HepG2 (cell line): ENCODE results near the gene FBXO10. TPM values are rescaled to one million over a fixed set of nuclear protein-coding genes. Genes with fewer than 3 reads are reported as not detected.

Experiments used
- ATAC-seq: fragments of 200-7000 bp; cut with Tn5 transposase; 3 replicates; pipeline ENCODE4 v1.9.1; 2020; ENCODE audit warnings: mild to moderate bottlenecking, moderate library complexity
- BruUV-seq: library from RNA; stranded (reverse); fragments of 400-500 nt; replicated peaks from 2 replicates; lab custom pipeline; 2021; lab: Mats Ljungman, UMichigan
- CTCF ChIA-PET: fragments of 300-600 bp; formaldehyde crosslinking; extraction: SDS; loops from one replicate; lab custom pipeline; 2021; ENCODE audit warnings: low total read pairs, inconsistent platforms, low intra/inter-chr PET ratio; lab: Yijun Ruan, JAX
- POLR2A ChIA-PET: fragments of 350-600 bp; sonication (Branson Sonifier 250); formaldehyde crosslinking; loops from one replicate; lab custom pipeline; 2020; ENCODE audit warnings: antibody characterized with exemption, inconsistent platforms; lab: Yijun Ruan, JAX
- DNase-seq: peaks from one replicate; pipeline ENCODE4 v3.0.0-alpha.2; 2015; ENCODE audit warnings: low spot score
- FAIRE-seq: peaks from 3 replicates; lab custom pipeline; 2011; peaks lifted over from hg19 to GRCh38; lab: Jason Lieb, UNC
- H2AFZ ChIP-seq: one replicate; pipeline ENCODE4 v1.6.1; 2011; ENCODE audit warnings: low read length, inconsistent platforms
- H3K27ac ChIP-seq: fragments of 300-600 bp; 3 replicates; pipeline ENCODE4 v1.8.0; 2011; ENCODE audit warnings: mixed run types, mild to moderate bottlenecking, mixed read lengths, low read length, inconsistent platforms; ENCODE audit not compliant: insufficient read depth; ENCODE audit errors: extremely low read length
- H3K27me3 ChIP-seq, 2 experiments: fragments of 200-600 bp in 1 of 2; 2 replicates in 1 of 2; 3 replicates in 1 of 2; pipeline versions ENCODE4 v1.6.0 to v1.8.0; 2011; ENCODE audit warnings: low read length in 2 of 2, mild to moderate bottlenecking in 2 of 2, moderate library complexity in 2 of 2, inconsistent platforms in 1 of 2; ENCODE audit not compliant: insufficient read depth in 2 of 2, control insufficient read depth in 1 of 2
- H3K36me3 ChIP-seq, 2 experiments: fragments of 200-600 bp in 1 of 2; replicated peaks in 1 of 2; 2 replicates in 1 of 2; 3 replicates in 1 of 2; pipeline versions ENCODE4 v1.5.1 to v1.8.0; 2011; ENCODE audit warnings: low read length in 2 of 2, inconsistent platforms in 1 of 2; ENCODE audit not compliant: insufficient read depth in 2 of 2, control insufficient read depth in 1 of 2
- H3K4me1 ChIP-seq: 2 replicates; pipeline ENCODE4 v1.5.1; 2012; ENCODE audit warnings: low read length, inconsistent platforms; ENCODE audit not compliant: insufficient read depth
- H3K4me2 ChIP-seq: 2 replicates; pipeline ENCODE4 v1.6.0; 2011; ENCODE audit warnings: low read depth, low read length, inconsistent platforms
- H3K4me3 ChIP-seq, 3 experiments: fragments of 200-600 bp in 1 of 3; sonication (generic), shearing (Covaris generic) in 1 of 3; replicated peaks in 1 of 3; 2 replicates each; pipeline ENCODE4 v1.5.1; 2011 to 2016; ENCODE audit warnings: low read length in 3 of 3, inconsistent platforms in 2 of 3, low read depth in 2 of 3, mild to moderate bottlenecking in 2 of 3, control low read depth in 1 of 3, mixed read lengths in 1 of 3; ENCODE audit not compliant: insufficient read depth in 1 of 3
- H3K79me2 ChIP-seq: one replicate; pipeline ENCODE4 v1.6.1; 2011; ENCODE audit warnings: low read length, inconsistent platforms; ENCODE audit not compliant: insufficient read depth
- H3K9ac ChIP-seq: 2 replicates; pipeline ENCODE4 v1.6.0; 2011; ENCODE audit warnings: mild to moderate bottlenecking, low read depth, low read length, inconsistent platforms; ENCODE audit not compliant: insufficient read depth
- H3K9me3 ChIP-seq: 2 replicates; pipeline ENCODE4 v1.5.1; 2012; ENCODE audit warnings: mild to moderate bottlenecking, low read length
- H4K20me1 ChIP-seq: 2 replicates; pipeline ENCODE4 v1.6.0; 2011; ENCODE audit warnings: inconsistent platforms, mild to moderate bottlenecking, low read length, moderate library complexity; ENCODE audit not compliant: insufficient read depth
- MTF2 ChIP-seq: sonication (generic); formaldehyde crosslinking; IDR thresholded peaks from 2 replicates; pipeline ENCODE4 v1.5.0; 2020; ENCODE audit warnings: missing genetic modification reagents, borderline replicate concordance
- ONECUT2 ChIP-seq: sonication (generic); formaldehyde crosslinking; IDR thresholded peaks from 2 replicates; pipeline ENCODE4 v1.4.0; 2020; ENCODE audit warnings: missing genetic modification reagents
- PCBP2 ChIP-seq: fragments of 200-400 bp; formaldehyde crosslinking; optimal IDR thresholded peaks from 2 replicates; pipeline ENCODE3; 2018; ENCODE audit warnings: low read length, low read depth; ENCODE audit not compliant: poor library complexity, severe bottlenecking
- RFX3 ChIP-seq: IDR thresholded peaks from 2 replicates; pipeline ENCODE4 v1.6.1; 2016; ENCODE audit warnings: missing biosample characterization, missing genetic modification reagents
- TIGD3 ChIP-seq: sonication (generic); formaldehyde crosslinking; IDR thresholded peaks from 2 replicates; pipeline ENCODE4 v1.5.1; 2020; ENCODE audit warnings: mild to moderate bottlenecking, missing genetic modification reagents, borderline replicate concordance
- TOE1 ChIP-seq: sonication (generic); formaldehyde crosslinking; IDR thresholded peaks from 2 replicates; pipeline ENCODE4 v1.4.0; 2020; ENCODE audit warnings: mild to moderate bottlenecking, missing genetic modification reagents
- ZNF605 ChIP-seq: sonication (generic); formaldehyde crosslinking; IDR thresholded peaks from 2 replicates; pipeline ENCODE4 v1.8.0; 2022; ENCODE audit warnings: mild to moderate bottlenecking, missing genetic modification reagents
- ZNF646 ChIP-seq: sonication (generic); formaldehyde crosslinking; IDR thresholded peaks from 2 replicates; pipeline ENCODE4 v1.9.0; 2021; ENCODE audit warnings: mild to moderate bottlenecking, missing genetic modification reagents
- WGBS: methylation state at CpG from one replicate; pipeline ENCODE4 v1.1.6; 2017; ENCODE audit warnings: low lambda C conversion rate; 5-methylcytosine and 5-hydroxymethylcytosine counted together
- in situ Hi-C: cut with HindIII; loops from 2 replicates; pipeline ENCODE4 v1.10.0; 2017; ENCODE audit warnings: low pct_unique_long_range_greater_than_20kb; ENCODE audit not compliant: extremely low pct_ligation_motif_present
- intact Hi-C: fragments of 100-400 bp; cut with micrococcal nuclease; formaldehyde crosslinking; loops from one replicate; pipeline ENCODE4 v1.10.0; 2022; ENCODE audit not compliant: unreplicated experiment
- polyA plus RNA-seq, 8 experiments: library from polyadenylated mRNA; depleted of rRNA in 3 of 8; stranded (reverse) in 7 of 8; unstranded in 1 of 8; fragments of >200 nt; fragmentation: Illumina TruSeq in 4 of 8; extraction: Trizol in 4 of 8; gene quantifications; 2 replicates each; pipeline versions ENCODE4 v1.2.1 to v1.2.3, GENCODE V29; 2011 to 2016; ENCODE audit warnings: low read depth in 4 of 8, missing spikeins in 1 of 8, mixed read lengths in 1 of 8; ENCODE audit not compliant: insufficient read depth in 1 of 8
- total RNA-seq, 5 experiments: library from RNA; depleted of rRNA; stranded (reverse); fragments of >200 nt; fragmentation: Illumina TruSeq; extraction: Trizol; gene quantifications; 2 replicates each; pipeline ENCODE4 v1.2.3, GENCODE V29; 2016; ENCODE audit warnings: low read depth in 1 of 5

FBXO10 gene
- total and polyA plus RNA-seq, 2 of the 13 experiments (the other 11 are each of a cell fraction or from before 2014, with no cell fraction given): 3.1 to 5.1 TPM

GRCh38 chr9:37504605-37505004 is 71.6 kb downstream of the FBXO10 start (continued):
- TF ChIP-seq TIGD3 (CRISPR knock-in tag) (no peak), PCBP2 (no peak), MTF2 (CRISPR knock-in tag) (no peak), ZNF605 (CRISPR knock-in tag) (no peak), TOE1 (CRISPR knock-in tag) (no peak), RFX3 (no peak)

- ATAC-seq (no peak), DNase-seq (no peak), FAIRE-seq (no peak)
- in situ Hi-C loops (no loop called here), intact Hi-C loops (no loop called here)
- Histone ChIP-seq H4K20me1 (no peaks in the 10 kb centered on the region), H3K27me3 (no peaks in the 10 kb centered on the region), H3K9me3 (no peaks in the 10 kb centered on the region), H3K9ac (no peak overlapping the region), H3K4me3 (no peak overlapping the region), H3K4me2 (no peak overlapping the region), H3K79me2 (no peaks in the 10 kb centered on the region), H2AFZ (no peak overlapping the region), H3K4me1 (peaks cover 54% of the 10 kb centered on the region), H3K27ac (no peak overlapping the region), H3K36me3 (peaks cover 14 to 46% of the 10 kb centered on the region in 2 experiments)
- ChIA-PET CTCF (no interaction called here), POLR2A (interaction anchor here (1.1 kb wide), 1 partner anchor 88 kb away, joined by 3 read pairs; the partner anchor contains the start of gene TOMM5)
- no peak for TF ChIP-seq ZNF646 (CRISPR knock-in tag)
- TF ChIP-seq ONECUT2: no peak
- 93% methylated on average over 3 of the region's 3 CpGs for WGBS
- TSS peak; percentile 22 for BruUV-seq
These were observed 72.4 kb downstream of the FBXO10 start for GRCh38 chr9:37503736-37504135.
